Esophagus mucosa (tissue), 1 donor: ENCODE measurements around the gene DEFB115. TPM values are rescaled to one million over a fixed set of nuclear protein-coding genes. Genes with fewer than 3 reads are reported as not detected.
"Not testable (repeated sequence)": the region's sequence is repeated elsewhere in the genome, so short reads cannot be mapped to it uniquely, and the experiment has no call there.

Experiments
- ATAC-seq: fragments of 200-7000 bp; cut with Tn5 transposase; one replicate; pipeline ENCODE4 v1.9.1; 2020
- total RNA-seq: library from RNA; stranded (reverse); gene quantifications from one replicate; pipeline ENCODE4 v1.2.4, GENCODE V29; 2023
- donor health status: DM: yes; HTN: yes; CAD: no.

Gene DEFB115
- total RNA-seq = not detected

GRCh38 chr20:31257364-31257763 lies at the start of gene DEFB115:
Gene DEFB115, plus strand, starts transcription at chr20:31257664. Its CDS starts 0 bp downstream, at chr20:31257664.
- no peak for ATAC-seq

- ATAC-seq = no peak
Measured at GRCh38 chr20:31236953-31237352, 20.5 kb upstream of the DEFB115 start.

GRCh38 chr20:31237763-31238162 lies 19.7 kb upstream of the DEFB115 start:
- ATAC-seq = no peak

GRCh38 chr20:31239139-31239538 lies 18.3 kb upstream of the DEFB115 start:
- no peak for ATAC-seq

- ATAC-seq = no peak
Measured at GRCh38 chr20:31256959-31257358, 505 bp upstream of the DEFB115 start.

GRCh38 chr20:31260326-31260932 lies 3.0 kb downstream of the DEFB115 start:
- no peak for ATAC-seq

GRCh38 chr20:31274441-31274840 lies 17.0 kb downstream of the DEFB115 start:
- no peak for ATAC-seq

- no peak for ATAC-seq
Measured at GRCh38 chr20:31278178-31278577, 20.7 kb downstream of the DEFB115 start.

GRCh38 chr20:31284964-31285363 lies 27.5 kb downstream of the DEFB115 start:
- not testable (repeated sequence) for ATAC-seq

- ATAC-seq = no peak
Measured at GRCh38 chr20:31308535-31309162, 51.2 kb downstream of the DEFB115 start, which contains the start of gene DEFB116. Gene DEFB116, minus strand, starts transcription at chr20:31308585. Its CDS starts 0 bp downstream, at chr20:31308585.

Other genes starting within 250 kb of the DEFB115 start
- not detected for gene DEFB116, start 50.9 kb downstream of the DEFB115 start, total RNA-seq
- gene DEFB118, start 110.9 kb downstream of the DEFB115 start, total RNA-seq = not detected
- gene DEFB119, start 132.9 kb downstream of the DEFB115 start, total RNA-seq = not detected
- gene DEFB121, start 148.6 kb downstream of the DEFB115 start, total RNA-seq = not detected
- not detected for gene DEFB123, start 183.0 kb downstream of the DEFB115 start, total RNA-seq
- gene DEFB124, start 217.5 kb downstream of the DEFB115 start, total RNA-seq = not detected
- gene REM1, start 217.6 kb downstream of the DEFB115 start, total RNA-seq = 0.20 TPM